UCSD-AML1 (cell line): ENCODE measurements around the gene APCDD1.
"Not testable (repeated sequence)": the region's sequence is repeated elsewhere in the genome, so short reads cannot be mapped to it uniquely, and the experiment has no call there.

ENCODE experiments used
- DNase-seq: peaks from one replicate; lab custom pipeline; 2025; ENCODE audit not compliant: unreplicated experiment; lab: John Stamatoyannopoulos, UW

APCDD1 gene

GRCh38 chr18:10524507-10525370 lies 70.3 kb downstream of the APCDD1 start:
- no peak for DNase-seq

DNA sequence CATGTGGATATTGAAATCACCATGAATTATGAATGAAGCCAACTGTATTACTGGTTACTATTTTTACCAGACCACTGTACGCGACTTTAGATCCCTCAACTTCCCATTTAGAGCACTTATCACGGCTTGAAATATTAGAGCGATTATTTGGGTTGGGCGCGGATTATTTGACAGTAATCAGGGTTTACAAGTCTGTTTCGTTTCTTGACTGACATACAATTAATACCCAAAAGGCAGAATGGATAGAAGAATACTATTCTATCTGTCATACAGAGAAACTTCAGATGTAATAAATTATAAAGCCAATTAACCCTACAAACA lies 70.9 kb downstream of the APCDD1 start:
- no peak for DNase-seq

- DNase-seq, result peak; percentile 96
These were observed 71.5 kb downstream of the APCDD1 start, which contains the start of gene NAPG for GRCh38 chr18:10525697-10526560. Gene NAPG, plus strand, starts transcription at chr18:10526027. Its CDS starts 76 bp downstream, at chr18:10526103.

DNA sequence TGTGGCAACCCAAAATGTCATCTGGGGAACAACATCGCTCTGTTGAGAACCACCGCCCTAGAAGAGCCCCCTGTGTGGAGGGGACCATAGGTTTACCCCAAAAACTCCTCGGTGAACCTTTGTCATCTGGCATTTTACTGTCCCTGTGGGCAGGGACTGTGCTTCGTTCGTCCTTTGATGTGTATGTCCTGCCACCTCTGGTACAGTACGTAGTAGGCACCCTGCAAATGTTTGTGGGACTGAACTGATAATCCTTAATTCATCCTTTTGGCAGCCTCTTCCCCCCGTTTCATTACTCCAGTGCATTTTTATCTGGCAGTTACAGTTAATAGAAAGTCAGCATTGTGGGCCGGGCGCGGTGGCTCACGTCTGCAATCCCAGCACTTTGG lies 72.1 kb downstream of the APCDD1 start:
- DNase-seq, result no peak

- no peak for DNase-seq
These were observed 74.0 kb downstream of the APCDD1 start for GRCh38 chr18:10528439-10528838.

GRCh38 chr18:10530002-10530401 lies 75.6 kb downstream of the APCDD1 start:
- no peak for DNase-seq

DNA sequence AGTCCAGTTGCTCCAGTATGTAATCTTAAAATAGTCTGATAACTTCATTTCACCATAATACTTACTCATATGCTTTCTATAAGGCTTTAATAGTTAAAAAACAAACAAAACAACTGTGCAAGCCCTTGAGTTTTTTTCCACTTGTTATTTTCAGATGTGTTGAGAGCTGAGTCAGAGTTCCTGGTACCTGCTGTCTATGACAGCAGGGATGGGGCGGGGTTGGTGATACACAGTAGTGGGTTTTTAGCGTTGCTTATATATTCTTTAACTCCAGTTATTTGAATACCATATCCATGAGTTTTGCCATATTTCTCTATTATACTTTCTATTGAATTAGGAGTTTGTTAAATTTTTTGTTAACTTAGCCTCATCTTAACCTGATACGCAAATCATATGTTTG lies 76.4 kb downstream of the APCDD1 start:
- DNase-seq, result no peak

DNA sequence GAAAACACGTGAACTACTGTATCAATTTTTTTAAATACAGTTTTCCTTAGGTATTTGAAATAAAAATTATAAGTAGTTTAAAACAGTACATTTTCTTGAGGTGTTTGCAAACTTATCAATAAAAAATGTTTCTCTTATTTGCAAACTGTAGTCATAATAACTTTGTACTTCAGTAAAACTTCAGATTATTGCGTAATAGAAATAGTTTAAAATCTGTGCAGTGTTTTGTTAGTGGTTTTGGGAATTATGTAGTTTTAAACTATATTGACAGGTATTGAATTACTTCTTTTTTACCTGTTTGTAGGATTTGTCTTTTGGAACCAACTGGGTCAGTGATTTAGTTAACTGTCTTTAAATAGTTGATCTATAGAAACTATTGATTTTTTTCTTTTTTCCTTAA lies 78.7 kb downstream of the APCDD1 start:
- no peak for DNase-seq

DNA sequence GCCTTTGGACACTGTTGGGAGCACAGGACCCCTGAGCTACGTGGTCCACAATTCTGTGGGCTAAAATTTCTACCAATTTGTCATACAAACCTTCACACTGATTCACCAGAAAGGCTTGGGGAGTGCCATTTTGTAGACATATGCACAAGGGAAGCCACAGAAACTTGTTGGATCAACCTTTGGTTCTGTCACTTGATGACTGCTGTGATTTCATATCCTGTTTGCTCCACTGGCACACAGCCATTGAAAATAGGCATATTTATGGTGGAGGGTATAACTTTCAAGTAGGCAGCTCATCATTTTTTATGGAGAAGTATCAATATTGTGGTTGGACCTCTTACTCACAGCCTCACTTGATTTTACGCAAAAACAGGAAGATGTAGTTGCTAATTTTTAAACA lies 81.8 kb downstream of the APCDD1 start:
- no peak for DNase-seq

DNA sequence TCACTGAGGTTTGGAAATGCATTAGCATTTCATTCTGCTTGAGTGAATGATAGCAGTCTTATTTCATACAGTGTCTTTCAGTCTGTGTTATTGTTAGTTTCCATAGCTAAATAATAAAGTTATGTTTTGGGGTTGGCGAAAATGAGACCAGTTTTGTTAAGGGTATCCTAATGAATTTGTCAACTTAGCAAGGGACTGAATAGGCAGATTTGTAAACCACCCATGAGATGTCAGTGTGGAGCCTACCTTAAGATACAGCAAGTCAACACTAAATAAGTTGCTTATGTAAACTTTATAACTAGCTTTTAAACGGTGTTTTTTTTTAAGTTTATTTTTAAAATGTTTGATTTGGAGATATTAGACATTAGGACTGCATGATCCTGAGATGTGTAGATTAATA lies 83.3 kb downstream of the APCDD1 start:
- DNase-seq, result no peak

DNA sequence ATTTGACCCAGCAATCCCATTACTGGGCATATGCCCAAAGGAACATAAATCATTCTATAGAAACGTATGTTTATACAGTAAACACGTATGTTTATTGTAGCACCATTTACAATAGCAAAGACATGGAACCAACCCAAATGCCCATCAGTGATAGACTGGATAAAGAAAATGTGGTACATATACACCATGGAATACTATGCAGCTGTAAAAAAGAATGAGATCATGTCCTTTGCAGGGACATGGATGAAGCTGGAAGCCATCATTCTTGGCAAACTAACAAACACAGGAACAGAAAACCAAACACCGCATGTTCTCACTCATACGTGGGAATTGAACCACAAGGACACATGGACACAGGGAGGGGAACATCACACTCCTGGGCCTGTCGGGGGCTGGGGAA lies 84.7 kb downstream of the APCDD1 start:
- not testable (repeated sequence) for DNase-seq
